ENCODE data around the gene USP2. TPM values are rescaled to one million over a fixed set of nuclear protein-coding genes. Genes with fewer than 3 reads are reported as not detected.
A peak's percentile ranks its signal among the peaks of the same experiment; 100 is the strongest.

Gene USP2
- total RNA-seq, 2 donors from 2014 or later = 0.68 to 2.1 TPM

- Histone ChIP-seq H3K27me3 (replicated peaks; ENCODE audit: insufficient read depth) (no peaks in the 10 kb centered on the region), H3K4me1 (ENCODE audit: control insufficient read depth in 1 of 2, low read depth in 2 of 2) (peaks cover 16 to 29% of the 10 kb centered on the region in 2 donors), H3K4me3 (peak overlapping the region; percentile 54), H3K27ac (peak overlapping the region; percentile 80 to 85), H3K9me3 (no peaks in the 10 kb centered on the region), H3K36me3 (no peaks in the 10 kb centered on the region)
- peak; percentile 39 for ATAC-seq (ENCODE audit: insufficient number of reproducible peaks, low FRiP score, low read depth)
- no peak for DNase-seq (ENCODE audit: low spot score)
- no peak for TF ChIP-seq CTCF (IDR thresholded peaks at IDR 0.05)
These were observed 35.4 kb upstream of the USP2 start for GRCh38 chr11:119416606-119417580.

DNA sequence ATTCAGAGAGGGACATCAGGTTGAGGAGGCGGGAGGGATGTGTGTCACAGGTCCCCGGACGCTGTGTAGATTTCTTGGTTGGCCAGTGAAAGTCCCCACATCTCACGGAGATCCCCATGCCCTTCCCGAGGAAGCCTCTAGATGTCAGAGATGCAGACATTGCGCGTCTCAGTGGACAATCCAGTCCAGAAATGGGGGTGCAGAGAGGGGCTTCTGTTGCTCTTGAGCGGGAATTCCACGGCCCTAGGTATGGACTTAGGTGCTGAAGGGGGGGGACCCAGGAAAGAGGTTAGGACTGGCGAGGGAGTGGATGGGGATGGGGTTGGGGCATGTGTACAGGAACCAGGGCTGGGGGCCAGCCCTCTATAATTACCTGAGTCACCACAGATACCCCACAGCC, 34.5 kb upstream of the USP2 start:
- H3K27ac ChIP-seq = no peak overlapping the region
- no peak for TF ChIP-seq CTCF (IDR thresholded peaks at IDR 0.05)
- no peak overlapping the region for H3K4me3 ChIP-seq
- ATAC-seq (ENCODE audit: insufficient number of reproducible peaks, low FRiP score, low read depth) (no peak), DNase-seq (ENCODE audit: low spot score) (no peak)
- H3K9me3 ChIP-seq = no peaks in the 10 kb centered on the region
- no peaks in the 10 kb centered on the region for H3K27me3 ChIP-seq (replicated peaks; ENCODE audit: insufficient read depth)
- H3K36me3 ChIP-seq = no peaks in the 10 kb centered on the region
- peaks cover 13 to 23% of the 10 kb centered on the region in 2 donors for H3K4me1 ChIP-seq (ENCODE audit: control insufficient read depth in 1 of 2, low read depth in 2 of 2)

- ATAC-seq (ENCODE audit: insufficient number of reproducible peaks, low FRiP score, low read depth) = no peak
- no peaks in the 10 kb centered on the region for H3K9me3 ChIP-seq
These were observed 34.0 kb upstream of the USP2 start for GRCh38 chr11:119415517-119415916.

GRCh38 chr11:119414734-119415133, 33.2 kb upstream of the USP2 start:
- TF ChIP-seq CTCF (IDR thresholded peaks at IDR 0.05) = no peak
- no peak for DNase-seq (ENCODE audit: low spot score)
- H3K27ac ChIP-seq = no peak overlapping the region
- H3K4me3 ChIP-seq = no peak overlapping the region
- no peaks in the 10 kb centered on the region for H3K27me3 ChIP-seq (replicated peaks; ENCODE audit: insufficient read depth)
- no peaks in the 10 kb centered on the region for H3K36me3 ChIP-seq
- ATAC-seq (ENCODE audit: insufficient number of reproducible peaks, low FRiP score, low read depth) = no peak
- peaks cover 13 to 23% of the 10 kb centered on the region in 2 donors for H3K4me1 ChIP-seq (ENCODE audit: control insufficient read depth in 1 of 2, low read depth in 2 of 2)
- H3K9me3 ChIP-seq = no peaks in the 10 kb centered on the region

More at GRCh38 chr11:119415517-119415916, 34.0 kb upstream of the USP2 start:
- Histone ChIP-seq H3K4me3 (no peak overlapping the region), H3K36me3 (no peaks in the 10 kb centered on the region), H3K4me1 (ENCODE audit: control insufficient read depth in 1 of 2, low read depth in 2 of 2) (peaks cover 13 to 23% of the 10 kb centered on the region in 2 donors), H3K27ac (no peak overlapping the region), H3K27me3 (replicated peaks; ENCODE audit: insufficient read depth) (no peaks in the 10 kb centered on the region)
- DNase-seq (ENCODE audit: low spot score) = no peak
- no peak for TF ChIP-seq CTCF (IDR thresholded peaks at IDR 0.05)

- Histone ChIP-seq H3K36me3 (no peaks in the 10 kb centered on the region), H3K4me3 (no peak overlapping the region), H3K27ac (no peak overlapping the region), H3K27me3 (replicated peaks; ENCODE audit: insufficient read depth) (no peaks in the 10 kb centered on the region), H3K4me1 (ENCODE audit: control insufficient read depth in 1 of 2, low read depth in 2 of 2) (peaks cover 13 to 23% of the 10 kb centered on the region in 2 donors), H3K9me3 (no peaks in the 10 kb centered on the region)
- DNase-seq (ENCODE audit: low spot score) (no peak), ATAC-seq (ENCODE audit: insufficient number of reproducible peaks, low FRiP score, low read depth) (no peak)
- no peak for TF ChIP-seq CTCF (IDR thresholded peaks at IDR 0.05)
These were observed 32.8 kb upstream of the USP2 start for GRCh38 chr11:119414321-119414720.
